Suprapubic skin (tissue), 4 donors: ENCODE data around the gene ATG16L2. TPM values are rescaled to one million over a fixed set of nuclear protein-coding genes. Genes with fewer than 3 reads are reported as not detected.

Experiments used
- DNase-seq, 2 donors: peaks; one replicate each; pipeline ENCODE4 v3.0.0-alpha.2; 2019; ENCODE audit warnings: low spot score in 2 of 2
- H3K27ac ChIP-seq: fragments of 200-600 bp; sonication (generic); one replicate; pipeline ENCODE4 v1.5.1; 2019
- H3K27me3 ChIP-seq: fragments of 200-600 bp; sonication (generic); one replicate; pipeline ENCODE4 v1.5.1; 2019
- H3K36me3 ChIP-seq: fragments of 200-600 bp; sonication (generic); one replicate; pipeline ENCODE4 v1.5.1; 2019
- H3K4me1 ChIP-seq: fragments of 200-600 bp; sonication (generic); one replicate; pipeline ENCODE4 v1.5.1; 2019
- H3K4me3 ChIP-seq: fragments of 200-600 bp; sonication (generic); one replicate; pipeline ENCODE4 v1.5.1; 2019; ENCODE audit warnings: mild to moderate bottlenecking
- H3K9me3 ChIP-seq: fragments of 200-600 bp; sonication (generic); one replicate; pipeline ENCODE4 v1.5.1; 2019
- CTCF ChIP-seq, 2 donors: fragments of 200-600 bp in 1 of 2; fragments of 450-650 bp in 1 of 2; sonication (generic) in 1 of 2; IDR thresholded peaks; one replicate each; pipeline ENCODE4 v1.5.1; 2016 to 2019; ENCODE audit warnings: antibody characterized with exemption in 2 of 2, mild to moderate bottlenecking in 1 of 2, moderate library complexity in 1 of 2
- EP300 ChIP-seq: sonication (generic); formaldehyde crosslinking; IDR thresholded peaks from one replicate; pipeline ENCODE4 v1.6.1; 2017; ENCODE audit warnings: antibody characterized with exemption
- POLR2A ChIP-seq, 2 donors: fragments of 450-650 bp; IDR thresholded peaks; one replicate each; pipeline ENCODE4 v1.6.1; 2017; ENCODE audit warnings: antibody characterized with exemption in 2 of 2, mild to moderate bottlenecking in 2 of 2, moderate library complexity in 2 of 2
- POLR2AphosphoS5 ChIP-seq, 3 donors: sonication (generic); formaldehyde crosslinking; IDR thresholded peaks; one replicate each; pipeline ENCODE4 v1.6.1; 2017; ENCODE audit warnings: antibody characterized with exemption in 3 of 3
- WGBS: methylation state at CpG from one replicate; pipeline ENCODE4 v1.1.5; 2018; 5-methylcytosine and 5-hydroxymethylcytosine counted together
- total RNA-seq, 4 donors: library from RNA; depleted of rRNA; stranded (reverse); fragments of >200 nt; gene quantifications; one replicate each; pipeline ENCODE4 v1.1.0, GENCODE V29; 2016

Gene ATG16L2
- total RNA-seq, 4 donors from 2014 or later: 81.9 to 231 (median 111) TPM

GRCh38 chr11:72859126-72859525, 44.9 kb downstream of the ATG16L2 start:
- H3K4me1 ChIP-seq: peaks cover 8% of the 10 kb centered on the region
- no peak for DNase-seq
- H3K9me3 ChIP-seq: no peaks in the 10 kb centered on the region
- no peak overlapping the region for H3K4me3 ChIP-seq
- no peaks in the 10 kb centered on the region for H3K27me3 ChIP-seq
- H3K36me3 ChIP-seq: no peaks in the 10 kb centered on the region
- no peak for TF ChIP-seq POLR2A (IDR thresholded peaks at IDR 0.05)
- no peak for TF ChIP-seq POLR2AphosphoS5 (IDR thresholded peaks at IDR 0.05)
- no peak for TF ChIP-seq CTCF (IDR thresholded peaks at IDR 0.05)
- no peak for TF ChIP-seq EP300
- WGBS: 93% methylated on average over 3 of the region's 3 CpGs
- no peak overlapping the region for H3K27ac ChIP-seq

DNA sequence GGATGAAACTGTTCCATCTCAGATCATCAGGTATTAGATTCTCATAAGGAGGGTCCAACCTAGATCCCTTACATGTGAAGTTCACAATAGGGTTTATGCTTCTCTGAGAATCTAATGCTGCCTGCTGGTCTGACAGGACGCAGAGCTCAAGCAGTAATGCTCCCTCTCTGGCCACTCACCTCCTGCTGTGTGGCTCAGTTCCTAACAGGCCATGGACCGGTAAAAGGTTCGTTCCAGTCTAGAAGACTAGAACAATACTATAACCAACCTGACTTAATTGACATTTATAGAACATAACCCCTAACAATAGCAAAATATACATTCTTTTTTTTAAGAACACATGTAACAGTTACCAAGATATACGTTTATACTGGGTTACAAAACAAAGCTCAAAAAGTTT, 45.8 kb downstream of the ATG16L2 start:
- DNase-seq: no peak
- H3K36me3 ChIP-seq: no peaks in the 10 kb centered on the region
- H3K4me1 ChIP-seq: peaks cover 14% of the 10 kb centered on the region
- no peaks in the 10 kb centered on the region for H3K27me3 ChIP-seq
- TF ChIP-seq POLR2AphosphoS5 (IDR thresholded peaks at IDR 0.05) (no peak), POLR2A (IDR thresholded peaks at IDR 0.05) (no peak), EP300 (no peak), CTCF (IDR thresholded peaks at IDR 0.05) (no peak)
- 91% methylated on average over 4 of the region's 4 CpGs for WGBS
- no peak overlapping the region for H3K27ac ChIP-seq
- H3K9me3 ChIP-seq: no peaks in the 10 kb centered on the region
- H3K4me3 ChIP-seq: no peak overlapping the region

DNA sequence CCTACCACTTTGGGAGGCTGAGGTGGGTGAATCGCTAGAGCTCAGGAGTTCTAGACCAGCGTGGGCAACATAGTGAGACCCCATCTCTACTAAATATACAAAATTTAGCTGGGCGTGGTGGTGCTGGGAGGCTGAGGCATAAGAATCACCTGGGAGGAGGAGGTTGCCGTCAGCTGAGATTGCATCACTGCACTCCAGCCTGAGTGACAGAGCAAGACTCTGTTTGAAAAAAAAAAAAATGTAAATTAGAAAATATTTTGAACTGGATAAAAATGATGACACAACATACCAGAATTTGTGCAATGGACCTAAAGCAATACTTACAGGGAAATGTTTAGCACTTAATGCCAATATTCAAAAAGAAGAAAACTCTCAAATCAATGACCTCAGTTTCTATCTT, 46.4 kb downstream of the ATG16L2 start:
- Histone ChIP-seq H3K9me3 (no peaks in the 10 kb centered on the region), H3K27me3 (no peaks in the 10 kb centered on the region), H3K4me1 (peaks cover 14% of the 10 kb centered on the region), H3K4me3 (no peak overlapping the region), H3K36me3 (no peaks in the 10 kb centered on the region), H3K27ac (no peak overlapping the region)
- no peak for DNase-seq
- no peak for TF ChIP-seq POLR2A (IDR thresholded peaks at IDR 0.05)
- no peak for TF ChIP-seq POLR2AphosphoS5 (IDR thresholded peaks at IDR 0.05)
- TF ChIP-seq CTCF (IDR thresholded peaks at IDR 0.05): no peak
- TF ChIP-seq EP300: no peak
- WGBS: 87% methylated on average over 4 of the region's 4 CpGs

DNA sequence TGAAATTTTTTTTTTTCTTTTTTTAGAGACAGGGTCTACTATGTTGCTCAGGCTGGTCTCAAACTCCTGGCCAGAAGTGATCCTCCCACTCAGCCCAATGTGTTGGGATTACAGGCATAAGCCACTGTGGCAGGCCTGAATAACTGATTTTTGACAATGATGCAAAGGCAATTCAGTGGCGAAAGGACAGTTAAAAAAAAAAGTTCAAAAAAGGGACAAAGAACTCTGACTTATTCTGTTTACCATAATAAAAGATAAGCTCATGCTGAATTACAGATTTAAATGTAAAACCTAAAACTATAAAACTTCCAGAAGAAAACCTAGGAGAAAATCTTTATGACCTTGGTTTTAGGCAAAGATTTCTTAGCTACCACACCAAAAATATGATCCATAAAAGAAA, 48.9 kb downstream of the ATG16L2 start:
- H3K27ac ChIP-seq: no peak overlapping the region
- H3K9me3 ChIP-seq: no peaks in the 10 kb centered on the region
- WGBS: 96% methylated on average over 1 of the region's 1 CpG
- H3K4me3 ChIP-seq: no peak overlapping the region
- no peaks in the 10 kb centered on the region for H3K36me3 ChIP-seq
- no peak for DNase-seq
- TF ChIP-seq EP300 (no peak), CTCF (IDR thresholded peaks at IDR 0.05) (no peak), POLR2AphosphoS5 (IDR thresholded peaks at IDR 0.05) (no peak), POLR2A (IDR thresholded peaks at IDR 0.05) (no peak)
- no peaks in the 10 kb centered on the region for H3K27me3 ChIP-seq
- H3K4me1 ChIP-seq: peaks cover 6% of the 10 kb centered on the region

DNA sequence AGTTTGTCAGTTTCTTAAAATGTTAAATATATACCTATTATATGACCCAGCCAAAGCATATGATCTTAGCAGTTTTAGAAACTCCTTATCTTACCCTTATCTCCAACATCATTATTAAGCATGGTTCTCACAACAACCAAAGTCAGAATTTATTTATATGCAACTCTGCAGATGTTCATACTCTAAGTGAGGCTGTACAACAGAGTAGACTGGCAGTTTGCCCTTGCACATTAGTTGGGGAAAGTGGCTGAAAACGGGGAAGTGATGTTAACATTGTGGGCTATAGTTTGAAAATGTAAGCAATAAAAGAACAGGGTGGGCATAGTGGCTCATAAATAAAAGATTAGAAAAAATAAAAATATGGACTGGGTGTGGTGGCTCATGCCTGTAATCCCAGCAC, 49.7 kb downstream of the ATG16L2 start:
- DNase-seq: no peak
- H3K9me3 ChIP-seq: no peaks in the 10 kb centered on the region
- no peak overlapping the region for H3K4me3 ChIP-seq
- H3K27ac ChIP-seq: no peak overlapping the region
- 88% methylated on average over 1 of the region's 1 CpG for WGBS
- no peaks in the 10 kb centered on the region for H3K36me3 ChIP-seq
- H3K4me1 ChIP-seq: peaks cover 6% of the 10 kb centered on the region
- no peaks in the 10 kb centered on the region for H3K27me3 ChIP-seq
- TF ChIP-seq CTCF (IDR thresholded peaks at IDR 0.05): no peak
- no peak for TF ChIP-seq EP300
- no peak for TF ChIP-seq POLR2AphosphoS5 (IDR thresholded peaks at IDR 0.05)
- no peak for TF ChIP-seq POLR2A (IDR thresholded peaks at IDR 0.05)
